Measurements from ENCODE around the gene ASPDH. TPM values are rescaled to one million over a fixed set of nuclear protein-coding genes. Genes with fewer than 3 reads are reported as not detected.

ASPDH gene
- total RNA-seq, 6 experiments from 2014 or later, result not detected

DNA sequence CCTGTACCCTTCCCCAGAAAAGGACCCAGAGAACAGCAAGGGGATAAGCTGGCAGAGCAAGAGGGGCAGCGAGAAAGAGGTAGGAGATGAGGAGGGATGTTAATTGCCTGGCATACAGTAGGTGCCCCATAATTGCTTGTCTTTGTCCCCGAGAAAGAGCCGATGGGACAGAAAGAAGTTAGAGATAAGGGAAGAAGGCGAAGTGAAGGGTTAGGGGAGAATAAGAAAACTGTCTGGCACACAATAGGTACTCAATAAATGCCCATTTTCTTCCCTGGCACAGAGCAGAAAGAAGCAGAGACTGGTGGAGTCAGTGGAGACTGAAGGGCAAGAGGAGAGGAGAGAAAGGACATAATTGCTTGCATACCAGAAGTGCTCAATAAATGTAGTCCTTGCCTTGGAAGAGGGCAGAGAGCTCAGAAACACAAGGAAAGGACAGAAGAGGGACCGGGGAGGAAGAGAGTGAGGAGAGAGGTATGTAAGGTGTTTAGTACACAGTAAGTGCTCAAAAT lies 18.6 kb downstream of the ASPDH start:
- Mint-ChIP-seq H3K4me1 (ENCODE audit: low read depth) (peaks cover 9% of the 10 kb centered on the region), H3K27ac (no peak overlapping the region), H3K4me3 (no peak overlapping the region), H3K9me3 (peaks cover 4% of the 10 kb centered on the region; the same call in 1 of the 2 replicates), H3K36me3 (ENCODE audit: low read depth) (no peaks in the 10 kb centered on the region), H3K27me3 (ENCODE audit: insufficient read depth) (peaks cover 31% of the 10 kb centered on the region)
- no peak for DNase-seq
- TF ChIP-seq CTCF (IDR thresholded peaks at IDR 0.05), result no peak

- Mint-ChIP-seq H3K27ac (no peak overlapping the region), H3K27me3 (ENCODE audit: insufficient read depth) (peaks cover 34% of the 10 kb centered on the region)
- DNase-seq, result no peak
These were observed 19.3 kb downstream of the ASPDH start for GRCh38 chr19:50494186-50495019.

DNA sequence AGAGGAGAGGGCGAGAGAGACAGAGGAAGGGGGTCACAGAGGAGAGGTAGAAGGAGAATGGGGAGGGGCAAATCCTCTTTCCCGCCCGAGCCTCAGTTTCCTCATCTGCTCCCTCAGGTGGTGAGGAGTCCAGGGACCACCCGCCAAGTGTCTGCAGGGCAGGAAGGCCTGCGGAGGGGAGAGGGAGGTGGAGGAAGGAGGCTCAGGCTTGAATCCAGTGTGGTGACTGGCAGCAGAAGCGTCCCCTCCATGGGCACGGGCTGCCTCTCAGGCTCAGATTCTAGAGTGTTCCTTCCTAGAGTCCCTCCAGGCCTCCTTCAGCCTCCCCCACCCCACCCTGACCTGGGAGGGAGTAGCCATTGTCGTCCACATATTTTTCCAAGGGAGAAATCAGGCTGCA lies 20.5 kb downstream of the ASPDH start:
- Mint-ChIP-seq H3K27me3 (ENCODE audit: insufficient read depth) (peaks cover 42% of the 10 kb centered on the region), H3K27ac (no peak overlapping the region), H3K9me3 (peaks cover 4% of the 10 kb centered on the region; the same call in 1 of the 2 replicates), H3K36me3 (ENCODE audit: low read depth) (no peaks in the 10 kb centered on the region), H3K4me1 (ENCODE audit: low read depth) (peaks cover 9% of the 10 kb centered on the region), H3K4me3 (no peak overlapping the region)
- no peak for TF ChIP-seq CTCF (IDR thresholded peaks at IDR 0.05)
- DNase-seq, result no peak

More at GRCh38 chr19:50494186-50495019, 19.3 kb downstream of the ASPDH start:
- Mint-ChIP-seq H3K36me3 (ENCODE audit: low read depth) (no peaks in the 10 kb centered on the region), H3K9me3 (peaks cover 4% of the 10 kb centered on the region; the same call in 1 of the 2 replicates), H3K4me1 (ENCODE audit: low read depth) (peaks cover 9% of the 10 kb centered on the region), H3K4me3 (no peak overlapping the region)
- TF ChIP-seq CTCF (IDR thresholded peaks at IDR 0.05), result no peak

GRCh38 chr19:50492303-50493052 lies 21.2 kb downstream of the ASPDH start:
- peaks cover 9% of the 10 kb centered on the region for H3K4me1 Mint-ChIP-seq (ENCODE audit: low read depth)
- no peak overlapping the region for H3K4me3 Mint-ChIP-seq
- no peak overlapping the region for H3K27ac Mint-ChIP-seq
- peaks cover 47% of the 10 kb centered on the region for H3K27me3 Mint-ChIP-seq (ENCODE audit: insufficient read depth)
- H3K36me3 Mint-ChIP-seq (ENCODE audit: low read depth), result no peaks in the 10 kb centered on the region
- no peak for TF ChIP-seq CTCF (IDR thresholded peaks at IDR 0.05)
- peaks cover 4% of the 10 kb centered on the region; the same call in 1 of the 2 replicates for H3K9me3 Mint-ChIP-seq
- no peak for DNase-seq

DNA sequence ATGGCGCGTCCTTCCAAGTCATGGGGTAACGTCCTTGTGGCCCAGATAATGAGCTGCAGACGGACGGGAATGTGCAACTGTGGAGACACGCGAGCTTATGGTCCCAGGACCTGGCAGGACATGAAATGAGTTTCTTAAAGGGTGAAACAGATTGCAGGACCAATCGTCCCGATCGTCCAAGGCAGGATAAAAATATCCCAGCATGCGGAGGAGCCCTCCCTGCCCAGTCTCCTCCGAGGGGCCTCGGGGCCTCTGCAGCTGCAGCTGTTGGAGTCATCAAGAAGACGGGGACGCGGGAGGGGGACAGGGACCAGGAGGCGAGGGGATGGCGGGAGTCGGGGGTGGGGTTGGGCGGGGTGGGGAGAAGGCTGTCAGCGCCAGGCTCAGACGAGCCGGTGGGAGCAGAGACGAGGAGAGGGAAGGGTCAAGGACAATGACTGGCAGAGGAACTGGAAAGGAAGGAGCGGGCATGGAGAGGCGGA lies 22.7 kb downstream of the ASPDH start:
- no peak overlapping the region for H3K27ac Mint-ChIP-seq
- no peak for TF ChIP-seq CTCF (IDR thresholded peaks at IDR 0.05)
- H3K9me3 Mint-ChIP-seq, result peaks cover 11% of the 10 kb centered on the region
- peaks cover 10% of the 10 kb centered on the region for H3K36me3 Mint-ChIP-seq (ENCODE audit: low read depth)
- no peak overlapping the region for H3K4me3 Mint-ChIP-seq
- H3K27me3 Mint-ChIP-seq (ENCODE audit: insufficient read depth), result peaks cover 57% of the 10 kb centered on the region
- peaks cover 9% of the 10 kb centered on the region for H3K4me1 Mint-ChIP-seq (ENCODE audit: low read depth)
- DNase-seq, result no peak

Data from HFFc6 (cell line).